HG03095 (cell line): ENCODE measurements around the gene GALNT9.

ENCODE experiments used
- ATAC-seq: cut with Tn5 transposase; IDR thresholded peaks from one replicate; pipeline ENCODE4 v1.9.1; 2021; ENCODE audit warnings: moderate library complexity; ENCODE audit not compliant: unreplicated experiment

GALNT9 gene

GRCh38 chr12:132217800-132218526 lies 111.4 kb downstream of the GALNT9 start:
- no peak for ATAC-seq

- ATAC-seq: no peak
Measured at GRCh38 chr12:132217371-132217770, 112.0 kb downstream of the GALNT9 start.

- ATAC-seq: no peak
Measured at GRCh38 chr12:132216354-132216987, 112.9 kb downstream of the GALNT9 start.

GRCh38 chr12:132215299-132215989 lies 113.9 kb downstream of the GALNT9 start:
- no peak for ATAC-seq

GRCh38 chr12:132214891-132215290 lies 114.5 kb downstream of the GALNT9 start:
- ATAC-seq: no peak

- ATAC-seq: no peak
Measured at GRCh38 chr12:132214161-132214476, 115.3 kb downstream of the GALNT9 start.

- no peak for ATAC-seq
Measured at GRCh38 chr12:132213359-132214160, 115.8 kb downstream of the GALNT9 start.

GRCh38 chr12:132211816-132212215 lies 117.6 kb downstream of the GALNT9 start:
- no peak for ATAC-seq

- no peak for ATAC-seq
Measured at GRCh38 chr12:132211326-132211725, 118.1 kb downstream of the GALNT9 start.

- ATAC-seq: no peak
Measured at GRCh38 chr12:132210223-132211055, 119.0 kb downstream of the GALNT9 start.

GRCh38 chr12:132209619-132210222 lies 119.7 kb downstream of the GALNT9 start:
- no peak for ATAC-seq

- ATAC-seq: no peak
Measured at GRCh38 chr12:132208153-132208823, 121.1 kb downstream of the GALNT9 start.

- no peak for ATAC-seq
Measured at GRCh38 chr12:132207083-132207775, 122.2 kb downstream of the GALNT9 start.

GRCh38 chr12:132206046-132206434 lies 123.3 kb downstream of the GALNT9 start:
- ATAC-seq: no peak

GRCh38 chr12:132205271-132206045 lies 123.9 kb downstream of the GALNT9 start:
- ATAC-seq: no peak

- no peak for ATAC-seq
Measured at GRCh38 chr12:132204793-132205270, 124.6 kb downstream of the GALNT9 start.

GRCh38 chr12:132204063-132204792 lies 125.2 kb downstream of the GALNT9 start:
- no peak for ATAC-seq
